Stomach (tissue), 9 donors: ENCODE measurements around the gene BHLHE40. TPM values are rescaled to one million over a fixed set of nuclear protein-coding genes. Genes with fewer than 3 reads are reported as not detected.

ENCODE experiments used
- DNase-seq, 2 donors: peaks; one replicate each; pipeline versions ENCODE4 v3.0.0 to v3.0.0-alpha.2; 2013 to 2019
- H3K27ac ChIP-seq, 5 donors: fragments of 200-600 bp in 4 of 5; sonication (generic) in 4 of 5; one replicate each; pipeline ENCODE4 v1.5.1; 2013 to 2019; ENCODE audit warnings: mild to moderate bottlenecking in 1 of 5, moderate library complexity in 1 of 5
- H3K27me3 ChIP-seq, 3 donors: fragments of 200-600 bp; sonication (generic); one replicate each; pipeline ENCODE4 v1.5.1; 2017 to 2019; ENCODE audit warnings: mixed run types in 1 of 3
- H3K36me3 ChIP-seq, 4 donors: fragments of 200-600 bp; sonication (generic); 1 replicate in 3 of 4; 2 replicates in 1 of 4; pipeline ENCODE4 v1.5.1; 2016 to 2019
- H3K4me1 ChIP-seq, 4 donors: fragments of 200-600 bp; sonication (generic); one replicate each; pipeline ENCODE4 v1.5.1; 2016 to 2019
- H3K4me3 ChIP-seq, 4 donors: fragments of 200-600 bp; sonication (generic) in 3 of 4; one replicate each; pipeline ENCODE4 v1.5.1; 2016 to 2019; ENCODE audit warnings: mild to moderate bottlenecking in 1 of 4
- H3K9me3 ChIP-seq, 4 donors: fragments of 200-600 bp; sonication (generic); one replicate each; pipeline ENCODE4 v1.5.1; 2016 to 2019
- EP300 ChIP-seq: sonication (generic); formaldehyde crosslinking; IDR thresholded peaks from one replicate; pipeline ENCODE4 v1.6.1; 2017; ENCODE audit warnings: antibody characterized with exemption
- POLR2A ChIP-seq, 4 donors: fragments of 450-650 bp; IDR thresholded peaks; one replicate each; pipeline ENCODE4 v1.6.1; 2016; ENCODE audit warnings: antibody characterized with exemption in 4 of 4, control low read depth in 2 of 4, mild to moderate bottlenecking in 1 of 4, moderate library complexity in 1 of 4
- POLR2AphosphoS5 ChIP-seq, 3 donors: sonication (generic); formaldehyde crosslinking; IDR thresholded peaks; one replicate each; pipeline ENCODE4 v1.6.1; 2016; ENCODE audit warnings: antibody characterized with exemption in 3 of 3
- WGBS, 5 donors: extraction: QIAGEN DNeasy Blood & Tissue Kit in 3 of 5; methylation state at CpG; one replicate each; pipeline versions ENCODE4 v1.1.5 to v1.1.7; 2013 to 2018; 5-methylcytosine and 5-hydroxymethylcytosine counted together
- intact Hi-C: fragments of 100-400 bp; cut with DNase I; formaldehyde crosslinking; loops from one replicate; pipeline ENCODE4 v1.15.1; 2023; ENCODE audit warnings: low total_unique reads
- polyA plus RNA-seq, 3 donors: library from polyadenylated mRNA; stranded (reverse); fragments of 200-250 nt; gene quantifications; one replicate each; pipeline ENCODE4 v1.2.3, GENCODE V29; 2013
- total RNA-seq, 5 donors: library from RNA; depleted of rRNA; stranded (reverse); fragments of >200 nt; gene quantifications; one replicate each; pipeline versions ENCODE4 v1.1.0 to v1.2.3, GENCODE V29; 2014 to 2016
- TF ChIP-seq, protein P1 (sequence below), 7 experiments: fragments of 450-650 bp in 4 of 7; fragments of 200-600 bp in 3 of 7; sonication (generic) in 3 of 7; IDR thresholded peaks; one replicate each; pipeline ENCODE4 v1.5.1; 2016 to 2019; ENCODE audit warnings: antibody characterized with exemption in 7 of 7, control low read depth in 2 of 7, mild to moderate bottlenecking in 1 of 7
- donor health status: healthy with polysubstance abuse.
- donor health status: Bipolar disorder and iron deficiency.
- donor health status: healthy.

Gene BHLHE40
- total and polyA plus RNA-seq, 8 donors = 7.6 to 39.7 (median 25.4) TPM

DNA sequence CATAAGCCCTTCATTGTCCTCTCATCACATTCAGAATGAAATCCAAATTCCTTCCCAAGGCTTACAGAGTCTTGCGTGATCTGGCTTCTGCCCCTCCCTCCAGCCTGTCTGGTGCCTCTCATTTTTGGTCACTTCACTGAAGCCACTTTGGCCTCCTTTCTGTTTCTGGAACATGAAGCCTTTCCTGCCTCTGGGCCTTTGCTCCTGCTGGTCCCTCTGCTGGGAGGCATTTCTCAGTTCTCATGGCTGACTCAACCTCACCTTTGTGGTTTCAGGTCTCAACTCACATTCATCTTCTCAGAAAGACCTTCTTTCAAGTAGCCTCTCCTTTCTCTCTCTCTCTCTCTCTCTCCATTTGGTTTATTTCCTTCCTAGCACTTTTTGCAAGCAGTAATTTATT, 43.9 kb upstream of the BHLHE40 start:
- 86 to 100% (median 93%) methylated on average over 1 of the region's 1 CpG for WGBS, 5 donors
- no peak overlapping the region for H3K4me3 ChIP-seq
- DNase-seq = no peak
- H3K4me1 ChIP-seq = no peaks in the 10 kb centered on the region
- H3K27ac ChIP-seq = no peak overlapping the region
- no peak for TF ChIP-seq POLR2AphosphoS5 (IDR thresholded peaks at IDR 0.05)
- no peak for TF ChIP-seq POLR2A (IDR thresholded peaks at IDR 0.05)
- TF ChIP-seq, protein P1, sequence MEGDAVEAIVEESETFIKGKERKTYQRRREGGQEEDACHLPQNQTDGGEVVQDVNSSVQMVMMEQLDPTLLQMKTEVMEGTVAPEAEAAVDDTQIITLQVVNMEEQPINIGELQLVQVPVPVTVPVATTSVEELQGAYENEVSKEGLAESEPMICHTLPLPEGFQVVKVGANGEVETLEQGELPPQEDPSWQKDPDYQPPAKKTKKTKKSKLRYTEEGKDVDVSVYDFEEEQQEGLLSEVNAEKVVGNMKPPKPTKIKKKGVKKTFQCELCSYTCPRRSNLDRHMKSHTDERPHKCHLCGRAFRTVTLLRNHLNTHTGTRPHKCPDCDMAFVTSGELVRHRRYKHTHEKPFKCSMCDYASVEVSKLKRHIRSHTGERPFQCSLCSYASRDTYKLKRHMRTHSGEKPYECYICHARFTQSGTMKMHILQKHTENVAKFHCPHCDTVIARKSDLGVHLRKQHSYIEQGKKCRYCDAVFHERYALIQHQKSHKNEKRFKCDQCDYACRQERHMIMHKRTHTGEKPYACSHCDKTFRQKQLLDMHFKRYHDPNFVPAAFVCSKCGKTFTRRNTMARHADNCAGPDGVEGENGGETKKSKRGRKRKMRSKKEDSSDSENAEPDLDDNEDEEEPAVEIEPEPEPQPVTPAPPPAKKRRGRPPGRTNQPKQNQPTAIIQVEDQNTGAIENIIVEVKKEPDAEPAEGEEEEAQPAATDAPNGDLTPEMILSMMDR (IDR thresholded peaks at IDR 0.05) = no peak
- TF ChIP-seq EP300 = no peak
- no peaks in the 10 kb centered on the region for H3K9me3 ChIP-seq
- H3K36me3 ChIP-seq = no peaks in the 10 kb centered on the region
- no peaks in the 10 kb centered on the region for H3K27me3 ChIP-seq
- intact Hi-C loops = no loop called here

DNA sequence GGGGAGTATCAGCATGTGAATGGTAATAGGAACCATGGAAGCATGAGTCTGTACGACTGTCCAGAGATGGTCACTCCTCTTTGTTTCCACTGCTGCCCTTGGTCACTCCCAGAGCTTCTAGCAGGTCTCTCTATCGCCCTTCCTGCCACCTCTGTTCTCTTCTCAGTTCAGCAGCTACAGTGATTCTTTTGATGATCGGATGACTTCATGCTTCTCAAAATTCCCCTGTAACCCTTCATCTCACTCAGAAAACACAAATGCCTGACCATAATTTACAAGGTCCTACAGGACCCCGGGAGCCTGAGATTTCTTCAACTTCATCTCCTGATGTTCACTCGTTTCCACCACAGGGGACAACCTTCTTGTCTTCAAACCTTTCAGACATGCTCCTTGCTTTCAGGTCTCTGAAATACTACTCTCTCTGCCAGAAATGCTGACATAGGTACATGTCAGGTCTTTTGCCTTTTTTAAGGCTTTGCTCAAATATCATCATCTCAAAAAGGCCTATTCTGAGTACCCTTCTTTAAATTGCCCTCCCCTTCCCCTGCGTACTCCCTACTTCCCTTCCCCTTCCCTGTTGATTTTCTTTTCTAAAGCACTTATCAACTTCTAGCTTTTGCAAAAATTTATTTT, 42.1 kb upstream of the BHLHE40 start:
- no peaks in the 10 kb centered on the region for H3K4me1 ChIP-seq
- DNase-seq = no peak
- intact Hi-C loops = no loop called here
- H3K4me3 ChIP-seq = no peak overlapping the region
- no peak overlapping the region for H3K27ac ChIP-seq
- no peaks in the 10 kb centered on the region for H3K36me3 ChIP-seq
- no peaks in the 10 kb centered on the region for H3K27me3 ChIP-seq
- 87 to 92% (median 90%) methylated on average over 6 of the region's 6 CpGs for WGBS, 5 donors
- H3K9me3 ChIP-seq = no peaks in the 10 kb centered on the region
- TF ChIP-seq, protein P1 (IDR thresholded peaks at IDR 0.05) = no peak
- TF ChIP-seq EP300 = no peak
- no peak for TF ChIP-seq POLR2AphosphoS5 (IDR thresholded peaks at IDR 0.05)
- TF ChIP-seq POLR2A (IDR thresholded peaks at IDR 0.05) = no peak

DNA sequence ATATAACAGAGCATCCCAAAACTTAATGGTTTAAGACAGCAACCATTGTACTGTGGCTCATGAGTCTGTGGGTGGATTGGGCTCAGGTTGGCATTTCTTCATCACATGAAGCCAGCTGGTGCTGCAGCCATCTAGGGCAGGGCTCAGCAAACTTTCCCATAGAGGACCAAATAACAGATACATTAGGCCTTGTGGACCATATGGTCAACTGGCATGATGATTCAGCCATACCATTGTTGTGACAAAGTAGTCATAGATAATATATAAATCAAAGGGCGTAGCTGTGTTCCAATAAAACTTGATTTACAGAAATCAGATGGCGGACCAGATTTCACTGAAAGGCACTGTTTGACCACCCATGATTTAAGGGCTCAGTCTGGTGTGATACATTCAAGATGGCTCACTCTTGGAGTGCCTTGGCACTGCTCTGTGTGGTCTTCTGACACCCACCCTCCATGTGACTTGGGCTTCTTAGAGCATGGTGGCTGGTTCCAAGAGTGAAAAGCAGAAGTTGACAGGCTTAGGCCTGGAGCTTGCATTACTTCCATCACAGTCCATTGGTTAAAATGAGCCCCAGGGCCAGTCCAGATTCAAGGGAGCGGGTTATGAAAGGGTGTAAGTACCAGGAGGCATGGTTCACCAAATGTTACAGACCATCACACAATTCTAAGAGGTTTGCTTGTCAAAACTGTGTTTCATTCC, 40.8 kb upstream of the BHLHE40 start:
- Histone ChIP-seq H3K9me3 (no peaks in the 10 kb centered on the region), H3K4me3 (no peak overlapping the region), H3K4me1 (no peaks in the 10 kb centered on the region), H3K27me3 (no peaks in the 10 kb centered on the region), H3K27ac (no peak overlapping the region), H3K36me3 (no peaks in the 10 kb centered on the region)
- intact Hi-C loops = no loop called here
- DNase-seq = no peak
- WGBS, 5 donors = 66 to 96% (median 81%) methylated on average over 3 of the region's 3 CpGs
- TF ChIP-seq POLR2A (IDR thresholded peaks at IDR 0.05) = no peak
- TF ChIP-seq EP300 = no peak
- no peak for TF ChIP-seq POLR2AphosphoS5 (IDR thresholded peaks at IDR 0.05)
- TF ChIP-seq, protein P1 (IDR thresholded peaks at IDR 0.05) = no peak

DNA sequence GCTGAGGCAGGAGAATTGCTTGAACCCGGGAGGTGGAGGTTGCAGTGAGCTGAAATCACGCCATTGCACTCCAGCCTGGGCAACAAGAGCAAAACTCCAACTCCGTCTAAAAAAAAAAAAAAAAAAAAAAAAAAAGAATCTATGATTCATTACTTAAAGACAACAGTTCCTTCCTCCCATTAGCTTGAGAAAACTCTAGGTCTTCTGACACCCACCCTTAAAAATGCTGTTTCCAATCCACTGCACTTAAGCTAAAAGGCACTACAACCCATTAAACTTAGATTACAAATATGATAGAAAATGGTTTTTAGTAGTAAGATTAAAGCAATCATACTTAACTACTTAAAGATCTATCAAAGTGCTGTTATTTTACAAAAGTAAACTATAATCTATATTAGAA, 40.0 kb upstream of the BHLHE40 start:
- intact Hi-C loops = no loop called here
- WGBS, 5 donors = 74 to 87% (median 80%) methylated on average over 1 to 3 of the region's 3 CpGs
- no peak for DNase-seq
- H3K9me3 ChIP-seq = no peaks in the 10 kb centered on the region
- H3K4me3 ChIP-seq = no peak overlapping the region
- no peaks in the 10 kb centered on the region for H3K4me1 ChIP-seq
- no peaks in the 10 kb centered on the region for H3K27me3 ChIP-seq
- no peak overlapping the region for H3K27ac ChIP-seq
- TF ChIP-seq, protein P1 (IDR thresholded peaks at IDR 0.05) = no peak
- TF ChIP-seq POLR2A (IDR thresholded peaks at IDR 0.05) (no peak), POLR2AphosphoS5 (IDR thresholded peaks at IDR 0.05) (no peak), EP300 (no peak)
- H3K36me3 ChIP-seq = no peaks in the 10 kb centered on the region
